HEK293 (cell line): ENCODE data around the gene VLDLR.

Source experiments
- CTCF ChIP-seq: fragments of 450-650 bp; formaldehyde crosslinking; IDR thresholded peaks from 2 replicates; pipeline ENCODE4 v1.5.1; 2016; ENCODE audit warnings: missing biosample characterization, missing genetic modification characterization
- REPIN1 ChIP-seq: fragments of 450-650 bp; formaldehyde crosslinking; IDR thresholded peaks from 2 replicates; pipeline ENCODE4 v1.5.1; 2017; ENCODE audit warnings: missing biosample characterization, missing genetic modification characterization, low read depth
- SP7 ChIP-seq: fragments of 450-650 bp; formaldehyde crosslinking; IDR thresholded peaks from 2 replicates; pipeline ENCODE4 v1.5.1; 2016; ENCODE audit warnings: missing biosample characterization, missing genetic modification characterization
- ZNF214 ChIP-seq: fragments of 450-650 bp; formaldehyde crosslinking; IDR thresholded peaks from 2 replicates; pipeline ENCODE4 v1.5.1; 2017; ENCODE audit warnings: missing biosample characterization, mild to moderate bottlenecking, missing genetic modification characterization, borderline replicate concordance
- ZSCAN4 ChIP-seq: fragments of 450-650 bp; formaldehyde crosslinking; IDR thresholded peaks from 2 replicates; pipeline ENCODE4 v1.5.1; 2017; ENCODE audit warnings: missing biosample characterization, missing genetic modification characterization
- TF ChIP-seq, protein P1 (sequence below): fragments of 450-650 bp; formaldehyde crosslinking; IDR thresholded peaks from 2 replicates; pipeline ENCODE4 v1.5.1; 2016; ENCODE audit warnings: missing biosample characterization, missing genetic modification characterization
- TF ChIP-seq, protein P2 (sequence below): fragments of 450-650 bp; formaldehyde crosslinking; IDR thresholded peaks from 2 replicates; pipeline ENCODE4 v1.5.1; 2016; ENCODE audit warnings: missing biosample characterization, missing genetic modification characterization

DNA sequence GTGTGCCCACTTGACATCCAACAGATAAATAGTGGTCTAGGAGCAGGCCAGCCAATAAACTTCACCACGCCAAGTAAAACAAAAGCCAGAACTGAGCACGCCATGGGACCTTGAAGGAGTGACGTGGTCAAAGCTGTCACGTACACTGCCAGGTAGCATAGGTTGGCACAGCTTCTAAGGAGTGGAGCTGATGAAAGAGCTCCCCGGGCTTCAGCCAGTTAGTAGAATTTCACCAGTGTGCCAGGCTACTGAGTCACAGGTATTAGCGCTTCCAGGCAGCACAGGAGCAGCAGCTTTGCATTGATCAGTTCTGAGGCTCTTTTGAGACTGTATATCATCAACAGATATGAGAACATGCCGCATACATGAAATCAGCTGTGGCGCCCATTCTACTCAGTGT is 19.4 kb downstream of the VLDLR start:
- TF ChIP-seq, protein P1, sequence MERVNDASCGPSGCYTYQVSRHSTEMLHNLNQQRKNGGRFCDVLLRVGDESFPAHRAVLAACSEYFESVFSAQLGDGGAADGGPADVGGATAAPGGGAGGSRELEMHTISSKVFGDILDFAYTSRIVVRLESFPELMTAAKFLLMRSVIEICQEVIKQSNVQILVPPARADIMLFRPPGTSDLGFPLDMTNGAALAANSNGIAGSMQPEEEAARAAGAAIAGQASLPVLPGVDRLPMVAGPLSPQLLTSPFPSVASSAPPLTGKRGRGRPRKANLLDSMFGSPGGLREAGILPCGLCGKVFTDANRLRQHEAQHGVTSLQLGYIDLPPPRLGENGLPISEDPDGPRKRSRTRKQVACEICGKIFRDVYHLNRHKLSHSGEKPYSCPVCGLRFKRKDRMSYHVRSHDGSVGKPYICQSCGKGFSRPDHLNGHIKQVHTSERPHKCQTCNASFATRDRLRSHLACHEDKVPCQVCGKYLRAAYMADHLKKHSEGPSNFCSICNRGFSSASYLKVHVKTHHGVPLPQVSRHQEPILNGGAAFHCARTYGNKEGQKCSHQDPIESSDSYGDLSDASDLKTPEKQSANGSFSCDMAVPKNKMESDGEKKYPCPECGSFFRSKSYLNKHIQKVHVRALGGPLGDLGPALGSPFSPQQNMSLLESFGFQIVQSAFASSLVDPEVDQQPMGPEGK (tag by site-specific recombination), result no peak
- TF ChIP-seq CTCF (tag by site-specific recombination), result no peak
- no peak for TF ChIP-seq ZNF214 (tag by site-specific recombination)
- no peak for TF ChIP-seq REPIN1 (tag by site-specific recombination)
- no peak for TF ChIP-seq ZSCAN4 (tag by site-specific recombination)
- TF ChIP-seq, protein P2, sequence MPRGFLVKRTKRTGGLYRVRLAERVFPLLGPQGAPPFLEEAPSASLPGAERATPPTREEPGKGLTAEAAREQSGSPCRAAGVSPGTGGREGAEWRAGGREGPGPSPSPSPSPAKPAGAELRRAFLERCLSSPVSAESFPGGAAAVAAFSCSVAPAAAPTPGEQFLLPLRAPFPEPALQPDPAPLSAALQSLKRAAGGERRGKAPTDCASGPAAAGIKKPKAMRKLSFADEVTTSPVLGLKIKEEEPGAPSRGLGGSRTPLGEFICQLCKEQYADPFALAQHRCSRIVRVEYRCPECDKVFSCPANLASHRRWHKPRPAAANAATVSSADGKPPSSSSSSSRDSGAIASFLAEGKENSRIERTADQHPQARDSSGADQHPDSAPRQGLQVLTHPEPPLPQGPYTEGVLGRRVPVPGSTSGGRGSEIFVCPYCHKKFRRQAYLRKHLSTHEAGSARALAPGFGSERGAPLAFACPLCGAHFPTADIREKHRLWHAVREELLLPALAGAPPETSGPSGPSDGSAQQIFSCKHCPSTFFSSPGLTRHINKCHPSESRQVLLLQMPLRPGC (tag by site-specific recombination), result no peak
- TF ChIP-seq SP7 (tag by site-specific recombination), result no peak
